ENCODE measurements around the gene SPATS2L.

GRCh38 chr2:200459101-200459500 lies 152.6 kb downstream of the SPATS2L start:
- TF ChIP-seq, protein P1, sequence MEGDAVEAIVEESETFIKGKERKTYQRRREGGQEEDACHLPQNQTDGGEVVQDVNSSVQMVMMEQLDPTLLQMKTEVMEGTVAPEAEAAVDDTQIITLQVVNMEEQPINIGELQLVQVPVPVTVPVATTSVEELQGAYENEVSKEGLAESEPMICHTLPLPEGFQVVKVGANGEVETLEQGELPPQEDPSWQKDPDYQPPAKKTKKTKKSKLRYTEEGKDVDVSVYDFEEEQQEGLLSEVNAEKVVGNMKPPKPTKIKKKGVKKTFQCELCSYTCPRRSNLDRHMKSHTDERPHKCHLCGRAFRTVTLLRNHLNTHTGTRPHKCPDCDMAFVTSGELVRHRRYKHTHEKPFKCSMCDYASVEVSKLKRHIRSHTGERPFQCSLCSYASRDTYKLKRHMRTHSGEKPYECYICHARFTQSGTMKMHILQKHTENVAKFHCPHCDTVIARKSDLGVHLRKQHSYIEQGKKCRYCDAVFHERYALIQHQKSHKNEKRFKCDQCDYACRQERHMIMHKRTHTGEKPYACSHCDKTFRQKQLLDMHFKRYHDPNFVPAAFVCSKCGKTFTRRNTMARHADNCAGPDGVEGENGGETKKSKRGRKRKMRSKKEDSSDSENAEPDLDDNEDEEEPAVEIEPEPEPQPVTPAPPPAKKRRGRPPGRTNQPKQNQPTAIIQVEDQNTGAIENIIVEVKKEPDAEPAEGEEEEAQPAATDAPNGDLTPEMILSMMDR (IDR thresholded peaks at IDR 0.05): no peak
- no peak for TF ChIP-seq EP300 (IDR thresholded peaks at IDR 0.05)

Data from ovary (tissue), 3 donors.